Mesenchymal stem cell (in vitro differentiated cells and primary cell): ENCODE data around the gene MGME1.

ENCODE experiments used
- small RNA-seq: library from polyadenylated mRNA; stranded (forward); fragments of <200 nt; extraction: miRNeasy Mini kit (QIAGEN cat#:217004); gene quantifications from one replicate; pipeline ENCODE3, GENCODE V24; 2013; ENCODE audit warnings: low read depth

MGME1 gene

Small RNA genes lying within 50 kb of the gene (small RNA-seq; reads per million reads assigned to genes)
- gene SNORD17: 715 reads per million, percentile 97 among the genes with 10 or more reads in this experiment
